Kasumi-1 (cell line): ENCODE data around the gene UGT1A3.

ENCODE experiments used
- DNase-seq, 2 experiments: peaks; one replicate each; lab custom pipeline; 2025; lab: John Stamatoyannopoulos, UW

The UGT1A3 gene

DNA sequence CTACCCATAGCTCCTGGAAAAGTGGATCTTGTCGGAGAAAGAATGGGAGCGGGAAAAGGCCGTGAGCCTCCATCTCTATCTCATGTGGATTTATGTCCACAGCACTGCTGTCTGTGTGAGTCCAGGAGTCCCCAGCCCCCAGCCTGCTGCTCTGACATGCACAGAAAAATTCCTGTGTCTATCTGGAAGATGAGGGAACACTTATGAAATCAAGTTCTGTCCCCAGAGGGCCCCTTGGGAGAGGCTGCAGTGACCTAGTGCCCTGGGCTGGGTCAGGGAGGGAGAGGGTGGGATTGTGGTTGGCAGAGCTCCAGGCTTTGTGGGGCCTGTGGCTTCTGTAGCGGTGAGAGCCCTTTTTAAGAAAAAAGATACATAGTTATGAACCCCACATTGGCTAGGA is 87.9 kb downstream of the UGT1A3 start:
- no peak for DNase-seq

DNA sequence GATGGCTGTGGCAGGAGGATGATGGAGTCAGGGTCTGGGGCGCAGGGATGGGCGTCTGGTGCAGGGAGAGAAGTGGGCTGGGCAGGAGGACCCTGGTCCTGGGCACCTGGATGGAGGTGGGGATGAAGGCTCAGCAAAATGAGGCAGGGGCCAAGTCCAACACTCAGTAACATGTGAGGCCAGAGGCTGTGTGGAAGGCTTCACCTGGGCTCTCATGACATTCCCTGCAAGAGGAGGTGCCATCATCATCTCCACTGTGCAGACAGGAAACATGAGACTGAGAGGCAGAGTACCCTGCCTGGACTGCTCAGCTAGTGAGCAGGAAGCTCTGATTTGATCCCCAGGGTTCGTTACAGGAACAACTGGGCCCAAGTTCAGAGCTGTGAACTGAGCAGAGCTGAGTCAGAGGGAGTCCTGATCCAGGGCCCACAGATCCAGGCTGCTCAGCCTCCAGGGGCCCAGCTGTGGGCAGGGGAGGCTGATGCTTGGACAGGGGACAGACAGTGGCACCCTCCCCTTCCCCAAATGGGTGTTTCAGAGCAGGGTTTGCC is 88.6 kb downstream of the UGT1A3 start:
- DNase-seq, result no peak

DNA sequence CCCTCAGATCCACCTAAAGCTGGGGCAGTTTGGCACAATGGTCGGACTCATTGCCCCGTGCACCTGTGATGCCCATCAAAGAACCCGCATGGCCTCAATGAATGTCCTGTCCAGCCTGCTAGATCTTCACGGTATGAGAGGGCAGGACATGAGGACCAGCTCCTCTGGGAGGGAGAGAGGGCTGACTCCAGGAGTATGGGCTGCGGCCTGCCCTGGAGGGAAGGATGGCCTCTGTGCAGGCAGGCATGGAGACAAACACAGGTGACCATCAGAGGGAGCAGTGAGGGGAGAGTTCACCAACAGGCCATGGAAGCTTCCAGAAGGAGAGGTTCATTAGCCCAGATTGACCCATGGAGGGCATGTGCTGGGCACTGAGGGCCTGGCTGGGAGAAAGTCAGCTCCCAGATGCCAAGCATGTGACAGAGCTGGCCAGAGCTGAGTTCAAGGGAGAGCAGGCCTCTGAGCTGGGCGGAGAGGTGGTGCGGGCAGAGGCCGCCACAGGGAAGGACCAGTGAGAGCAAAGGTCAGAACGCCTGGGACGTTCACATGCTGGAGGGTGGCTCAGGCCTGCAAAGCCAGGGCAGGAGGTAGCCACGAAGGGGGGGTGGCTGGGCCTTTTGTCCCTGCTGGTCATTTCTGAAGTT is 89.3 kb downstream of the UGT1A3 start:
- DNase-seq, result no peak

DNA sequence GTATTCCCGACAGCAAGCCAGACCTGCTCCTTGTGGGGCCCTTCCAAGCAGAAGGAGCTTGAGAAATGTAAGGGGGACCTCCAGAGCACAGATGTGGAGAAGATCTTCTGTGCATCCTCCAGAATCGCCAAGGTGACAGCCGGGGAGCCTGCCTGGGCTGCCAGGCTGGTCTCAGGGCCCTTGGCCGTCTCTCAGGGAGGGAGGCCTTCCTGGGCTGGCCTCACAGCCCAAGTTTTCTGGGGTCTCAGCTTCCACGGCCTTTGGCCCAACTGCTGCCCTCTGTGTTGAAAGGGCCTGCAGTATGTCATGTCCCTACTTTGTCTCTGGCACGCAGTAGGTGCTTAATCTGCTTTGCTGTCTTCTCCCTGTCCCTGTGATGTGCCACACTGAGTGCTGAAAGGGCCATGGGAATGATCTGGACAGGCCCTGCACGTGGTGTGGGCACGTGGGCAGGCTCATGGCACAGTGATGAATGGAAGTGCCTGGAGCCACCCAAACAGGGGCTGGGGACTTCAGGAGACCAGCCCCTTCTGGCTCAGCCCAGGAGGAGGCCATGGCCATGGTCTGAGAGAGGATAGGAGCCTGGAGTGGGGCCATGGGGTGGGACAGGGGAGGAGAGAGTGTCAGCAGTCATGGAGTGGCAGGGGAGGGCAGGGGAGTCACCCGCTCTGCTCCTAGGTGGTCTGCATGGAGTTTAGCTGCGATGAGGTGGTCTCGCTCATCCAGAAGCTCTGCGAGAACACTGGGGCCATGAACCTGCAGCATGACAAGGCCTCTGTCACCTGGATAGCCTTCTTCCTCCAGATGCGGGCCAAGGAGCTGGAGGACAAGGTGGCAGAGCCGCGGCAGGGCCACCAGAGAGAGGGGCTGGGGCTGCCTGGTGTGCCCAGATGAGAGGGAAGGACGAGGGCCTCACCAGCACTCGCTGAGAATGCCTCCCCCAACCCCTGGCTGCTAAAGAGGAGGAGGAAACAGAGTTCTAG is 90.1 kb downstream of the UGT1A3 start:
- DNase-seq, result no peak

DNA sequence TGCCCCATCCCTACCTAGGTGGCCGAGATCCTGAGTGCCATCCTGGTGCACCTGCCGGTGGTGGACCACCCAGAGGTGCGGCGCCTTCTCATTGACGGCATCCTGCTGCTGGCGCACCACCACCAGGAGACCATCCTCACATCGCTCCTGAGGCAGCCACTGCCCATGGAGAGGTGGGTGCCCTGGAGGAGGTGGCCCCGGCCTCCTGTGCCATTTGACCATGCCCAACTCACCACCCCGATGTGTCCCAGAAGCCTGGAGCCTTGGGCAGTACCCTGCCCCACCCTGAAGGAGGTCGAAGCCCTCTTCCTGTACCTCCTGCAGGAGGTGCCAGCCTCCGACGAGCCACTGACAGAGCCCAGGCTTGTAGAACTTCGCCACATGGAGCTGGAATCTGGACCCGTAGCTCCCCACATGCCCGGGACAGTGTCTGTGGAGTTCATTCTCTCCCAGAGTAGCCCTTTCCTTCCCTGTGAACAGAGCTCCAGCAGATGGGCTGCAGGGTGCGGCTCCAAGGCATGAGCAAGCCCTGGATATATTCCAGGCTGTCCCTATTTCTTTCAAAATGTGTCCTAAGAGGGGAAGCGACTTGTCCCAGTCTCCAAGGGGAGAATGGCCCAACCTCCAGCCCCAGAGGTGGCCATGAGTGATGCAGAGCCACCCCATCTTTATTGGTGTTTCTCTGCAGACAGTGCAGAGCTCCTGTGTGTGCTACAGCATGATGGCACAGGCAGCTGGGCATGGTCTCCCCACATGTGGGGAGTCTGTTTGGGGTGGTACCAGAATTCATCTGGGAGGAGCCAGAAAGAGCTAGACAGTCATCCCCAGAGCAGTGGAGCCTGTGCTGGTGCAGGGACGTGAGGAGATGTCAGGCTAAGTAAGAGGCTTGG is 91.3 kb downstream of the UGT1A3 start:
- no peak for DNase-seq

DNA sequence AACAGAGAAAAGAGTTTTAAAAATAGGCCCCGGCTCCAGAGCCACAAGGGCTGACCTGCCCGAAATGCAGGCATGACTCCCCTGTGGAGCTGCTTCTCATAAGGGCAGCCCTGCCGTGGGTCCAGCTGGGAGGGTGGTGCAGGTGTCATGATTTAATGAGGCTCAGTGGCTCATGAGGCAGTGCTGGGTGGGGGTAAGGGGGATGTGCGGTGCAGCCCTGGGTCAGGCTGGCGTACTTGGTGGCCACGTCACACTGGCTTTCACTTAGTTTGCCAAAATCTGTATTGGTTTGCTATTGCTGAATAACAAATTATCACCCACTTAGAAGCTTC is 91.9 kb downstream of the UGT1A3 start:
- DNase-seq, result no peak

DNA sequence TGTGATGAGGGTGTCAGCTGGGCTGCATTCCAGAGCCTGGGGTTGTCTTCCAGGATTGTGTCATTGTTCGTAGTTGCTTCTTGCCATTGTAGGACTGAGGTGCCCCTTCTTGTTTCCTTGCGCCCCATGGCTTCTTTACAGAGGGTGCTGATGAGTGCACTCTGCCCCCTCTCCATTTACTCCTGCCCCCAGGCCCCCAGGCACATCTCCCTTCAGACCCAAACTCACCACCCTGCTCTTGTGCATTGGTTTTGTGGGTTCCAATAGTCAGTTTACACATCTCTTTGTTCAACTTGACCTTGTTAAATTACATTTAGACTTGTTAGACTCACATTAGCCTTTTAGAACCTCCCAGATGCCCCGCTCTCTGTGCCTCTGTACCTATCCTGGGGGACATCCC is 92.4 kb downstream of the UGT1A3 start:
- DNase-seq, result no peak

DNA sequence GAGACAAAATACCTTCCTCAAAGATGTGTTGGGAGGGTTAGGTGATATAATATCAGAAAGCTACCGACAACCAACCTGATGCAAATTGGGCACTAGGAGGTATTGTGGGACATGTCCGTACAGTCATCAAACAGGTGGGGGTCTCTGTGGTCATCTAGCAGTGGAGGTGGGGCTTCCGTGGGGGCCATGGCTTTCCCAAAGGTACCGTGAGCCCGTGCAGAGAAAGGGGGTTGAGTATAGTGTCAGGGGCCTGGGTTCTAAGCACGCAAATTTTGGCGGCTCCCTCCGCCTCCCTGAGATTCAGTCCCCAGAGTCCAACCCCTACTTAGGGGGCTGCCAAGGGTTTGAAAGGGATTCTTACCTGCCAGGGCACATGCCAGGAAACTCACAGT is 92.9 kb downstream of the UGT1A3 start:
- no peak for DNase-seq

DNA sequence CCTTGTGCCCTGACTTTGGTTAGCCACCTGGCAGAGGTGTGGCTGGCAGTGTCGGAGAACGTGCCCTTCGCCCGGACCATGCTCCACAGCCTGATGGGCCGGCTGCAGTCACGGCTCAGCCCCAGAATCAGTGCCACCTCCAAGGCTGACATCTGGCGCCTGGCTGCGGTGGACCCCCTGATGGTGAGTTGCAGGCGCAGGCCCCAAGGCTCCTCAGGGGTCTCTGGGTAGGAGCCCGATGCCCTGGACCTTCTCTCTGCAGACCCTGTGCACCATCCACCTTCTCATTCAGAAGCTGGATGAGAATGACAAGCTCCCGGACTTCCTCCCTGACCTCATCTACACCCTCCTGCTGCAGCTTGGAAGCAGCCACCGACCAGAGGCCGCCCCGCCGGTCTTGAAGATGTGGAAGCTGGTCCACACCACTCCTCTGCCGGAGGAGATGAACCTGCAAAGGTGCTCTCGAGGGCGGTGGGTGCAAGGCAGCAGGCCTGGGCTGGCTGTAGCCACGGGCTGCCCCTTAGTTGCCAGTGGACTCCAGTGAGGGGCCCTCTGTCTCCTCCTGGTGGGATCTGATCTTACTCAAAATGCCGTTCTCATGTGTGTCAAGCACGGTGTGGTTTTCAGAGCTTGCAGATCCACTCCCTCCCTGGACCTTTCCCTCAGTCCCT is 93.4 kb downstream of the UGT1A3 start:
- DNase-seq, result no peak
